Endothelial cell of umbilical vein (primary cell): ENCODE data around the gene FAM50B. TPM values are rescaled to one million over a fixed set of nuclear protein-coding genes. Genes with fewer than 3 reads are reported as not detected.

Source experiments
- BruUV-seq: library from RNA; stranded (reverse); fragments of 400-500 nt; replicated peaks from 2 replicates; lab custom pipeline; 2021; lab: Mats Ljungman, UMichigan
- CTCF ChIA-PET: fragments of 300-600, 350-600 bp; sonication (Branson Sonifier 250); formaldehyde crosslinking; loops from one replicate; lab custom pipeline; 2021; ENCODE audit warnings: antibody characterized with exemption, inconsistent platforms; lab: Charles Lee
- POLR2A ChIA-PET: fragments of 300-600, 350-600 bp; sonication (Branson Sonifier 250); formaldehyde crosslinking; loops from one replicate; lab custom pipeline; 2021; ENCODE audit warnings: antibody characterized with exemption, inconsistent platforms; lab: Charles Lee
- DNase-seq: peaks from one replicate; pipeline ENCODE4 v3.0.0-alpha.2; 2011; ENCODE audit warnings: low read depth, low spot score
- FAIRE-seq: peaks from 2 replicates; lab custom pipeline; 2011; peaks lifted over from hg19 to GRCh38; lab: Jason Lieb, UNC
- H2AFZ ChIP-seq: 2 replicates; pipeline ENCODE4 v1.6.0; 2012; ENCODE audit warnings: low read depth, low read length, control low read depth, inconsistent platforms
- H3K27ac ChIP-seq: 2 replicates; pipeline ENCODE4 v1.5.1; 2011; ENCODE audit warnings: low read depth, mild to moderate bottlenecking, control low read depth, low read length, moderate library complexity; ENCODE audit not compliant: insufficient read depth
- H3K27me3 ChIP-seq, 2 experiments: 2 replicates each; pipeline versions ENCODE4 v1.6.0 to v1.6.1; 2011; ENCODE audit warnings: low read length in 2 of 2, mixed read lengths in 1 of 2; ENCODE audit not compliant: control insufficient read depth in 2 of 2, insufficient read depth in 2 of 2
- H3K36me3 ChIP-seq, 2 experiments: 2 replicates in 1 of 2; 3 replicates in 1 of 2; pipeline ENCODE4 v1.5.1; 2011; ENCODE audit warnings: low read length in 2 of 2, mild to moderate bottlenecking in 1 of 2, moderate library complexity in 1 of 2; ENCODE audit not compliant: control insufficient read depth in 2 of 2, insufficient read depth in 2 of 2; ENCODE audit errors: extremely low read depth in 1 of 2
- H3K4me1 ChIP-seq: 3 replicates; pipeline ENCODE4 v1.5.1; 2011; ENCODE audit warnings: mild to moderate bottlenecking, low read length; ENCODE audit not compliant: control insufficient read depth, insufficient read depth; ENCODE audit errors: extremely low read depth
- H3K4me2 ChIP-seq: 2 replicates; pipeline ENCODE4 v1.6.1; 2011; ENCODE audit warnings: low read length, control low read depth, mixed read lengths; ENCODE audit not compliant: insufficient read depth
- H3K4me3 ChIP-seq, 3 experiments: fragments of 200-600 bp in 1 of 3; sonication (generic), shearing (Covaris generic) in 1 of 3; replicated peaks in 1 of 3; 2 replicates each; pipeline ENCODE4 v1.5.1; 2011 to 2016; ENCODE audit warnings: control low read depth in 3 of 3, low read length in 3 of 3, mild to moderate bottlenecking in 2 of 3, inconsistent platforms in 1 of 3, low read depth in 1 of 3, moderate library complexity in 1 of 3; ENCODE audit not compliant: insufficient read depth in 1 of 3
- H3K79me2 ChIP-seq: 2 replicates; pipeline ENCODE4 v1.6.0; 2012; ENCODE audit warnings: low read length, inconsistent platforms; ENCODE audit not compliant: control insufficient read depth, insufficient read depth
- H3K9ac ChIP-seq: replicated peaks from 2 replicates; pipeline ENCODE3; 2011; ENCODE audit warnings: low read length, control low read depth; ENCODE audit not compliant: insufficient read depth; ENCODE audit errors: extremely low read depth
- H3K9me1 ChIP-seq: replicated peaks from 3 replicates; pipeline ENCODE4 v1.6.0; 2011; ENCODE audit warnings: mild to moderate bottlenecking, low read length; ENCODE audit not compliant: control insufficient read depth, insufficient read depth; ENCODE audit errors: extremely low read depth
- H3K9me3 ChIP-seq: replicated peaks from 2 replicates; pipeline ENCODE4 v1.5.1; 2012; ENCODE audit warnings: low read length, inconsistent platforms; ENCODE audit not compliant: control insufficient read depth, insufficient read depth
- H4K20me1 ChIP-seq: replicated peaks from 2 replicates; pipeline ENCODE3; 2011; ENCODE audit warnings: mild to moderate bottlenecking, low read length; ENCODE audit not compliant: control insufficient read depth, insufficient read depth; ENCODE audit errors: extremely low read depth
- EZH2 ChIP-seq: IDR thresholded peaks from 2 replicates; pipeline ENCODE4 v1.6.1; 2012; ENCODE audit warnings: borderline replicate concordance, low read depth, mild to moderate bottlenecking, moderate library complexity, low read length, inconsistent platforms; ENCODE audit not compliant: severe bottlenecking
- FOS ChIP-seq: IDR thresholded peaks from 2 replicates; pipeline ENCODE4 v1.6.1; 2011; ENCODE audit warnings: mild to moderate bottlenecking, low read length, moderate library complexity, borderline replicate concordance; ENCODE audit not compliant: insufficient read depth
- GATA2 ChIP-seq: IDR thresholded peaks from 2 replicates; pipeline ENCODE4 v1.7.0; 2011; ENCODE audit warnings: low read depth, mild to moderate bottlenecking, moderate library complexity, mixed read lengths, low read length; ENCODE audit not compliant: insufficient read length, insufficient read depth
- JUN ChIP-seq: IDR thresholded peaks from 2 replicates; pipeline ENCODE4 v1.6.1; 2011; ENCODE audit warnings: borderline replicate concordance, low read depth; ENCODE audit not compliant: insufficient read length, insufficient read depth
- MAX ChIP-seq: IDR thresholded peaks from 2 replicates; pipeline ENCODE4 v1.6.1; 2011; ENCODE audit not compliant: insufficient read depth, insufficient read length
- MYC ChIP-seq: IDR thresholded peaks from one replicate; pipeline ENCODE4 v1.6.1; 2011; ENCODE audit warnings: mild to moderate bottlenecking, low read depth, low read length
- POLR2A ChIP-seq: IDR thresholded peaks from 2 replicates; pipeline ENCODE4 v1.6.1; 2012; ENCODE audit warnings: low read depth, mild to moderate bottlenecking, control low read depth, low read length
- POLR2AphosphoS5 ChIP-seq: IDR thresholded peaks from 2 replicates; pipeline ENCODE4 v1.6.1; 2012; ENCODE audit warnings: low read depth, mild to moderate bottlenecking, control low read depth, low read length, moderate library complexity; ENCODE audit not compliant: insufficient read depth
- dilution Hi-C: fragments of 300-500 bp; cut with MboI; formaldehyde crosslinking; loops from one replicate; pipeline ENCODE4 v1.15.0; 2019; ENCODE audit warnings: low sequenced_read_pairs; ENCODE audit not compliant: extremely low pct_ligation_motif_present
- intact Hi-C: fragments of 100-400 bp; cut with micrococcal nuclease; formaldehyde crosslinking; loops from one replicate; pipeline ENCODE4 v1.10.0; 2022
- polyA plus RNA-seq, 4 experiments: library from polyadenylated mRNA; depleted of rRNA in 3 of 4; stranded (reverse) in 3 of 4; unstranded in 1 of 4; fragments of >200 nt; gene quantifications; 2 replicates each; pipeline versions ENCODE4 v1.2.1 to v1.2.3, GENCODE V29; 2011 to 2012; ENCODE audit warnings: missing spikeins in 1 of 4
- total RNA-seq: library from RNA; stranded (reverse); gene quantifications from 2 replicates; pipeline ENCODE4 v1.2.3, GENCODE V29; 2021
- TF ChIP-seq, protein P1 (sequence below), 2 donors: IDR thresholded peaks; 1 replicate in 1 of 2; 2 replicates in 1 of 2; pipeline ENCODE4 v1.5.1; 2011; ENCODE audit warnings: low read length in 2 of 2, mild to moderate bottlenecking in 2 of 2, moderate library complexity in 2 of 2, control low read depth in 1 of 2, inconsistent platforms in 1 of 2, low read depth in 1 of 2; ENCODE audit not compliant: insufficient read depth in 1 of 2; ENCODE audit errors: extremely low read depth in 1 of 2

FAM50B gene
- total and polyA plus RNA-seq, 2 donors (not counting 3 experiments of a cell fraction or from before 2014, with no cell fraction given) = 10.0 to 14.1 TPM

DNA sequence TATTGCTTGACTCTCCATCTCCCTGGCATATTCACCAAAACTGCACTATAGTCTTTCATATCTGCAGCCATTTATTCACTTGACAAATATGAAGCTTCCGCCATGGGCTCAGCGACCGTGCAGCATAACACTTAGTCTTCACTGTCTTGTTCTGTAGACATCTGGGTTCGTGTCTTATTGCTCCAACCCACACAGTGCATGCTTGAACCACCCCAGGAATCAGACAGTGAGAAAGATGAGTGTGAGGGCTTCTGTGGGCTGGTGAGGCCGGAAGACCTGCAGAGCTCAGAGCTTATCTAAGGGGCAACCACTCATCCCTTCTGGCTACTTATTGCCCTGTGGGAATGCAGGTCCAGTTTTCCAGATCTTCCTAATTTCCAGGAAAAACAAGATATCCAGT is 19.9 kb upstream of the FAM50B start:
- Histone ChIP-seq H2AFZ (no peak overlapping the region), H3K27ac (no peak overlapping the region), H3K79me2 (no peaks in the 10 kb centered on the region), H3K9ac (no peak overlapping the region), H3K27me3 (no peaks in the 10 kb centered on the region), H3K4me2 (no peak overlapping the region), H3K36me3 (no peaks in the 10 kb centered on the region), H3K4me3 (no peak overlapping the region), H3K9me3 (no peaks in the 10 kb centered on the region), H3K4me1 (peaks cover 42% of the 10 kb centered on the region), H4K20me1 (no peaks in the 10 kb centered on the region), H3K9me1 (no peaks in the 10 kb centered on the region)
- POLR2A ChIA-PET = no interaction called here
- no TSS peak for BruUV-seq
- dilution Hi-C loops = no loop called here
- no peak for DNase-seq
- no peak for TF ChIP-seq MYC
- TF ChIP-seq GATA2 = no peak
- TF ChIP-seq EZH2 = no peak
- no peak for TF ChIP-seq POLR2AphosphoS5
- TF ChIP-seq MAX = no peak
- no peak for TF ChIP-seq POLR2A
- no peak for TF ChIP-seq FOS
- TF ChIP-seq, protein P1, sequence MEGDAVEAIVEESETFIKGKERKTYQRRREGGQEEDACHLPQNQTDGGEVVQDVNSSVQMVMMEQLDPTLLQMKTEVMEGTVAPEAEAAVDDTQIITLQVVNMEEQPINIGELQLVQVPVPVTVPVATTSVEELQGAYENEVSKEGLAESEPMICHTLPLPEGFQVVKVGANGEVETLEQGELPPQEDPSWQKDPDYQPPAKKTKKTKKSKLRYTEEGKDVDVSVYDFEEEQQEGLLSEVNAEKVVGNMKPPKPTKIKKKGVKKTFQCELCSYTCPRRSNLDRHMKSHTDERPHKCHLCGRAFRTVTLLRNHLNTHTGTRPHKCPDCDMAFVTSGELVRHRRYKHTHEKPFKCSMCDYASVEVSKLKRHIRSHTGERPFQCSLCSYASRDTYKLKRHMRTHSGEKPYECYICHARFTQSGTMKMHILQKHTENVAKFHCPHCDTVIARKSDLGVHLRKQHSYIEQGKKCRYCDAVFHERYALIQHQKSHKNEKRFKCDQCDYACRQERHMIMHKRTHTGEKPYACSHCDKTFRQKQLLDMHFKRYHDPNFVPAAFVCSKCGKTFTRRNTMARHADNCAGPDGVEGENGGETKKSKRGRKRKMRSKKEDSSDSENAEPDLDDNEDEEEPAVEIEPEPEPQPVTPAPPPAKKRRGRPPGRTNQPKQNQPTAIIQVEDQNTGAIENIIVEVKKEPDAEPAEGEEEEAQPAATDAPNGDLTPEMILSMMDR (IDR thresholded peaks at IDR 0.05; ENCODE audit: extremely low read depth in 1 of 2, insufficient read depth in 1 of 2, low read depth in 1 of 2, low read length in 2 of 2) = no peak
- no peak for TF ChIP-seq JUN
- intact Hi-C loops = no loop called here
- no peak for FAIRE-seq
- CTCF ChIA-PET = interaction anchor here (0.8 to 1.5 kb wide), 4 partner anchors 16 to 149 kb away, joined by 3 to 11 read pairs (median 4); partner anchors contain the start of gene FAM50B
